Measurements from ENCODE around the gene UCN3.

UCN3 gene

GRCh38 chr10:5396556-5397300 lies 32.0 kb downstream of the UCN3 start:
- H2AK5ac ChIP-seq (ENCODE audit: low read length), result no peak overlapping the region
- no peaks in the 10 kb centered on the region for H3K4me1 ChIP-seq (ENCODE audit: control insufficient read depth in 1 of 2, insufficient read depth in 2 of 2, low read length in 2 of 2)
- no peak overlapping the region for H3K4me2 ChIP-seq (ENCODE audit: low read length)
- no peak overlapping the region for H2BK5ac ChIP-seq (ENCODE audit: low read depth, low read length, poor library complexity)
- no peak overlapping the region for H4K12ac ChIP-seq (ENCODE audit: low read depth, low read length)
- no peaks in the 10 kb centered on the region for H3K27me3 ChIP-seq (ENCODE audit: insufficient read depth, low read length)
- H2AFZ ChIP-seq (ENCODE audit: insufficient read depth, low read length, poor library complexity), result no peak overlapping the region
- no peak overlapping the region for H3K4ac ChIP-seq (ENCODE audit: low read depth, low read length)
- no peaks in the 10 kb centered on the region for H3K79me2 ChIP-seq (ENCODE audit: control insufficient read depth, insufficient read depth, low read length, poor library complexity)
- no peaks in the 10 kb centered on the region for H3K79me1 ChIP-seq (ENCODE audit: low read length)
- WGBS (ENCODE audit: extremely low coverage, insufficient coverage, insufficient read length), result no CpG with 5 or more reads among the region's 12 CpGs
- no peak overlapping the region for H4K91ac ChIP-seq (ENCODE audit: low read depth, low read length)
- DNase-seq, result no peak
- no peak overlapping the region for H2BK12ac ChIP-seq (ENCODE audit: low read length)
- no peak overlapping the region for H3K9ac ChIP-seq (ENCODE audit: low read length)
- no peak overlapping the region for H3K18ac ChIP-seq (ENCODE audit: low read length)
- no peak overlapping the region for H3K27ac ChIP-seq (ENCODE audit: low read depth, low read length)
- no peak overlapping the region for H4K8ac ChIP-seq (ENCODE audit: low read depth, low read length)
- H3K36me3 ChIP-seq (ENCODE audit: control insufficient read depth in 1 of 2, insufficient read depth in 2 of 2, low read length in 2 of 2), result peaks cover 0 to 2% of the 10 kb centered on the region in 2 experiments
- H3K14ac ChIP-seq (ENCODE audit: low read length), result no peak overlapping the region
- peaks cover 10% of the 10 kb centered on the region for H3K9me3 ChIP-seq (ENCODE audit: insufficient read depth, low read depth, low read length)
- H3K4me3 ChIP-seq (ENCODE audit: low read depth, low read length), result no peak overlapping the region
- no peak overlapping the region for H2BK120ac ChIP-seq (ENCODE audit: insufficient read depth, low read length, poor library complexity)
- peak overlapping the region; percentile 49 for H3K23ac ChIP-seq (ENCODE audit: low read length)

- no peak overlapping the region for H3K4me2 ChIP-seq (ENCODE audit: low read length)
- H3K27me3 ChIP-seq (ENCODE audit: insufficient read depth, low read length), result no peaks in the 10 kb centered on the region
- H3K14ac ChIP-seq (ENCODE audit: low read length), result no peak overlapping the region
- no peak overlapping the region for H2BK5ac ChIP-seq (ENCODE audit: low read depth, low read length, poor library complexity)
- no peak overlapping the region for H4K91ac ChIP-seq (ENCODE audit: low read depth, low read length)
- no peak overlapping the region for H3K4ac ChIP-seq (ENCODE audit: low read depth, low read length)
- H2AFZ ChIP-seq (ENCODE audit: insufficient read depth, low read length, poor library complexity), result no peak overlapping the region
- no peak overlapping the region for H2AK5ac ChIP-seq (ENCODE audit: low read length)
- no peaks in the 10 kb centered on the region for H3K9me3 ChIP-seq (ENCODE audit: insufficient read depth, low read depth, low read length)
- H3K4me1 ChIP-seq (ENCODE audit: control insufficient read depth in 1 of 2, insufficient read depth in 2 of 2, low read length in 2 of 2), result no peaks in the 10 kb centered on the region
- no peak overlapping the region for H3K4me3 ChIP-seq (ENCODE audit: low read depth, low read length)
- H3K9ac ChIP-seq (ENCODE audit: low read length), result no peak overlapping the region
- H3K36me3 ChIP-seq (ENCODE audit: control insufficient read depth in 1 of 2, insufficient read depth in 2 of 2, low read length in 2 of 2), result no peaks in the 10 kb centered on the region
- no peak overlapping the region for H2BK120ac ChIP-seq (ENCODE audit: insufficient read depth, low read length, poor library complexity)
- no peak for DNase-seq
- no peak overlapping the region for H2BK12ac ChIP-seq (ENCODE audit: low read length)
- H3K27ac ChIP-seq (ENCODE audit: low read depth, low read length), result no peak overlapping the region
- H3K79me2 ChIP-seq (ENCODE audit: control insufficient read depth, insufficient read depth, low read length, poor library complexity), result no peaks in the 10 kb centered on the region
- H3K23ac ChIP-seq (ENCODE audit: low read length), result no peak overlapping the region
- no peak overlapping the region for H4K8ac ChIP-seq (ENCODE audit: low read depth, low read length)
- no CpG with 5 or more reads among the region's 6 CpGs for WGBS (ENCODE audit: extremely low coverage, insufficient coverage, insufficient read length)
- H4K12ac ChIP-seq (ENCODE audit: low read depth, low read length), result no peak overlapping the region
- no peak overlapping the region for H3K18ac ChIP-seq (ENCODE audit: low read length)
- no peaks in the 10 kb centered on the region for H3K79me1 ChIP-seq (ENCODE audit: low read length)
Observed at GRCh38 chr10:5399332-5399731, 34.6 kb downstream of the UCN3 start.

GRCh38 chr10:5400468-5401240 lies 35.9 kb downstream of the UCN3 start:
- Histone ChIP-seq H4K12ac (ENCODE audit: low read depth, low read length) (no peak overlapping the region), H2BK5ac (ENCODE audit: low read depth, low read length, poor library complexity) (no peak overlapping the region), H4K8ac (ENCODE audit: low read depth, low read length) (no peak overlapping the region), H3K4ac (ENCODE audit: low read depth, low read length) (no peak overlapping the region), H2BK120ac (ENCODE audit: insufficient read depth, low read length, poor library complexity) (no peak overlapping the region), H3K27me3 (ENCODE audit: insufficient read depth, low read length) (no peaks in the 10 kb centered on the region), H3K9ac (ENCODE audit: low read length) (no peak overlapping the region), H3K4me3 (ENCODE audit: low read depth, low read length) (no peak overlapping the region), H2AK5ac (ENCODE audit: low read length) (no peak overlapping the region), H2BK12ac (ENCODE audit: low read length) (no peak overlapping the region), H3K9me3 (ENCODE audit: insufficient read depth, low read depth, low read length) (no peaks in the 10 kb centered on the region), H3K18ac (ENCODE audit: low read length) (no peak overlapping the region), H3K79me2 (ENCODE audit: control insufficient read depth, insufficient read depth, low read length, poor library complexity) (no peaks in the 10 kb centered on the region), H4K91ac (ENCODE audit: low read depth, low read length) (no peak overlapping the region), H3K27ac (ENCODE audit: low read depth, low read length) (no peak overlapping the region), H3K79me1 (ENCODE audit: low read length) (no peaks in the 10 kb centered on the region), H3K14ac (ENCODE audit: low read length) (no peak overlapping the region), H3K36me3 (ENCODE audit: control insufficient read depth in 1 of 2, insufficient read depth in 2 of 2, low read length in 2 of 2) (no peaks in the 10 kb centered on the region), H3K23ac (ENCODE audit: low read length) (no peak overlapping the region), H3K4me2 (ENCODE audit: low read length) (no peak overlapping the region), H3K4me1 (ENCODE audit: control insufficient read depth in 1 of 2, insufficient read depth in 2 of 2, low read length in 2 of 2) (no peaks in the 10 kb centered on the region), H2AFZ (ENCODE audit: insufficient read depth, low read length, poor library complexity) (no peak overlapping the region)
- no CpG with 5 or more reads among the region's 9 CpGs for WGBS (ENCODE audit: extremely low coverage, insufficient coverage, insufficient read length)
- DNase-seq, result no peak

GRCh38 chr10:5402798-5403197 lies 38.0 kb downstream of the UCN3 start:
- Histone ChIP-seq H3K27me3 (ENCODE audit: insufficient read depth, low read length) (no peaks in the 10 kb centered on the region), H2AK5ac (ENCODE audit: low read length) (no peak overlapping the region), H3K18ac (ENCODE audit: low read length) (no peak overlapping the region), H3K9ac (ENCODE audit: low read length) (no peak overlapping the region), H3K4me3 (ENCODE audit: low read depth, low read length) (no peak overlapping the region), H3K4ac (ENCODE audit: low read depth, low read length) (no peak overlapping the region), H2BK12ac (ENCODE audit: low read length) (no peak overlapping the region), H2BK120ac (ENCODE audit: insufficient read depth, low read length, poor library complexity) (no peak overlapping the region), H4K12ac (ENCODE audit: low read depth, low read length) (no peak overlapping the region), H3K79me2 (ENCODE audit: control insufficient read depth, insufficient read depth, low read length, poor library complexity) (no peaks in the 10 kb centered on the region), H2BK5ac (ENCODE audit: low read depth, low read length, poor library complexity) (no peak overlapping the region), H3K23ac (ENCODE audit: low read length) (no peak overlapping the region), H3K14ac (ENCODE audit: low read length) (no peak overlapping the region), H4K8ac (ENCODE audit: low read depth, low read length) (no peak overlapping the region), H3K4me2 (ENCODE audit: low read length) (no peak overlapping the region), H3K79me1 (ENCODE audit: low read length) (no peaks in the 10 kb centered on the region), H3K36me3 (ENCODE audit: control insufficient read depth in 1 of 2, insufficient read depth in 2 of 2, low read length in 2 of 2) (no peaks in the 10 kb centered on the region), H3K9me3 (ENCODE audit: insufficient read depth, low read depth, low read length) (peaks cover 1% of the 10 kb centered on the region), H3K4me1 (ENCODE audit: control insufficient read depth in 1 of 2, insufficient read depth in 2 of 2, low read length in 2 of 2) (no peaks in the 10 kb centered on the region), H4K91ac (ENCODE audit: low read depth, low read length) (no peak overlapping the region), H3K27ac (ENCODE audit: low read depth, low read length) (no peak overlapping the region), H2AFZ (ENCODE audit: insufficient read depth, low read length, poor library complexity) (no peak overlapping the region)
- no peak for DNase-seq
- no CpG with 5 or more reads among the region's 3 CpGs for WGBS (ENCODE audit: extremely low coverage, insufficient coverage, insufficient read length)

All from trophoblast cell (in vitro differentiated cells and primary cell).